DMS79 treated with DMSO at 0.1 percent for 48 hours (cell line): Measurements from ENCODE around the gene VIPR2.
"Not testable (repeated sequence)": the region's sequence is repeated elsewhere in the genome, so short reads cannot be mapped to it uniquely, and the experiment has no call there.

Experiments used
- DNase-seq: peaks from one replicate; lab custom pipeline; 2025; lab: John Stamatoyannopoulos, UW

The VIPR2 gene

GRCh38 chr7:159008417-159008816 is 136.2 kb downstream of the VIPR2 start:
- no peak for DNase-seq

GRCh38 chr7:159007996-159008389 is 136.7 kb downstream of the VIPR2 start:
- no peak for DNase-seq

GRCh38 chr7:159007364-159007995 is 137.2 kb downstream of the VIPR2 start:
- DNase-seq = no peak

GRCh38 chr7:159006610-159007130 is 138.0 kb downstream of the VIPR2 start:
- no peak for DNase-seq

GRCh38 chr7:159006022-159006609 is 138.6 kb downstream of the VIPR2 start:
- DNase-seq = not testable (repeated sequence)

GRCh38 chr7:159005618-159006017 is 139.0 kb downstream of the VIPR2 start:
- DNase-seq = no peak

- no peak for DNase-seq
Measured at GRCh38 chr7:159004411-159004810, 140.3 kb downstream of the VIPR2 start.

GRCh38 chr7:159001811-159002210 is 142.9 kb downstream of the VIPR2 start:
- DNase-seq = no peak

- DNase-seq = no peak
Measured at GRCh38 chr7:159000859-159001435, 143.7 kb downstream of the VIPR2 start.

- no peak for DNase-seq
Measured at GRCh38 chr7:159000070-159000469, 144.6 kb downstream of the VIPR2 start.

- no peak for DNase-seq
Measured at GRCh38 chr7:158999496-158999895, 145.2 kb downstream of the VIPR2 start.

- DNase-seq = not testable (repeated sequence)
Measured at GRCh38 chr7:158998261-158998660, 146.4 kb downstream of the VIPR2 start.

- DNase-seq = no peak
Measured at GRCh38 chr7:158997471-158997870, 147.2 kb downstream of the VIPR2 start.

GRCh38 chr7:158997110-158997453 is 147.6 kb downstream of the VIPR2 start:
- DNase-seq = no peak

- DNase-seq = no peak
Measured at GRCh38 chr7:158996214-158997109, 148.2 kb downstream of the VIPR2 start.

GRCh38 chr7:158995514-158995913 is 149.2 kb downstream of the VIPR2 start:
- no peak for DNase-seq

- no peak for DNase-seq
Measured at GRCh38 chr7:158994687-158995086, 150.0 kb downstream of the VIPR2 start.

- no peak for DNase-seq
Measured at GRCh38 chr7:158993591-158993990, 151.1 kb downstream of the VIPR2 start.

- DNase-seq = no peak
Measured at GRCh38 chr7:158992759-158993158, 151.9 kb downstream of the VIPR2 start.

GRCh38 chr7:158991824-158992621 is 152.6 kb downstream of the VIPR2 start:
- DNase-seq = no peak

GRCh38 chr7:158988996-158989395 is 155.7 kb downstream of the VIPR2 start:
- DNase-seq = no peak
